OCI-LY1 (cell line): ENCODE measurements around the gene MCTP1.

Experiments
- CTCF ChIP-seq: fragments of 200-600 bp; sonication (generic), shearing (Covaris generic); IDR thresholded peaks from 2 replicates; pipeline ENCODE4 v1.5.1; 2017; ENCODE audit warnings: mild to moderate bottlenecking, antibody characterized with exemption, low read length, moderate library complexity, mixed read lengths
- EZH2 ChIP-seq: fragments of 200-600 bp; sonication (generic), shearing (Covaris generic); IDR thresholded peaks from 2 replicates; pipeline ENCODE4 v1.8.0; 2017; ENCODE audit warnings: borderline replicate concordance, mixed run types, mild to moderate bottlenecking, antibody characterized with exemption, low read length, moderate library complexity, mixed read lengths

GRCh38 chr5:95172659-95173058, 112.2 kb downstream of the MCTP1 start:
- TF ChIP-seq CTCF (no peak), EZH2 (no peak)
